NCI-H187 treated with DMSO at 0.1 percent for 48 hours (cell line): ENCODE measurements around the gene IRGQ.
"Not testable (repeated sequence)": the region's sequence is repeated elsewhere in the genome, so short reads cannot be mapped to it uniquely, and the experiment has no call there.

Experiments used
- DNase-seq: peaks from one replicate; lab custom pipeline; 2025; lab: John Stamatoyannopoulos, UW

IRGQ gene

GRCh38 chr19:43574424-43575155 lies 21.3 kb downstream of the IRGQ start:
- DNase-seq, result no peak

GRCh38 chr19:43572171-43572588 lies 23.8 kb downstream of the IRGQ start:
- no peak for DNase-seq

DNA sequence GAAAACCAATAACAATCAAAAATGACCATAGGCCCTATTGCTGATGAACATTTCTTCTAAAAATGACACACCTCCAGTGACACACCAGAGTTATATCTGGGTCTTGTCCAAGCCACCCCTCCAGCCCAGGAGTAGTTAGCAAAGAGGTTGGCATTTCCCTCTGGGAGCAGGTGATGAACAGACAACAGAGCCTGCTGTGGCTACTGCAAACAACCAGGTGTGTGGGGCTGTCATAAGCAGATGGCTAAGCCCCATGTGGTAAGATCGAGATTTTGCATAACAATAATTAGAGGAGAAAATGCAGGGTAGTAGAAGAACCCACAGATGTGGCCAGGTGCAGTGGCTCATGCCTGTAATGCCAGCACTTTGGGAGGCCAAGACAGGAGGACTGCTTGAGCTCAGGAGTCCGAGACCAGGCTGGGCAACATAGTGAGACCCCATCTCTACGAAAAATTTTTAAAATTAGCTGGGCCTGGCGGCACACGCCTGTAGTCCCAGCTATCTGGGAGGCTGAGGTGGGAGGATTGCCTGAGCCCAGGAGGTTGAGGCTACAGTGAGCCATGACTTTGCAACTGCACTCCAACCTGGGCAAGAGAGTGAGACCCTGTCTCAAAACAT lies 25.7 kb downstream of the IRGQ start:
- no peak for DNase-seq

DNA sequence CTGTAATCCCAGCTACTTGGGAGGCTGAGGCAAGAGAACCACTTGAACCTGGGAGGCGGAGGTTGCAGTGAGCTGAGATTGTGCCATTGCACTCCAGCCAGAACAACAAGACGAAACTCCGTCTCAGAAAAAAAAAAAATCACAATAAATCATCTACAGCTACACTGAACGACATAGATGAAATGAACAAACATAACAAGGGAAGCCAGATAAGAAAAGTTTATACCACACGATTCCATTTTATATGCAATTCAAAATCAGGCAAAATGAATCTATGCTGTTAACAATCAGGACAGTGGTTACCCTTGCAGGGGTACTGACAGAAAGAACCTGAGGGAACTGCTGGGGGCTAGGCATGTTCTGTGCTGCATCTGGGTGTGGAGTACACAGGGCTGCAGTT lies 26.3 kb downstream of the IRGQ start:
- DNase-seq, result no peak

GRCh38 chr19:43564800-43565199 lies 31.1 kb downstream of the IRGQ start:
- DNase-seq, result no peak

DNA sequence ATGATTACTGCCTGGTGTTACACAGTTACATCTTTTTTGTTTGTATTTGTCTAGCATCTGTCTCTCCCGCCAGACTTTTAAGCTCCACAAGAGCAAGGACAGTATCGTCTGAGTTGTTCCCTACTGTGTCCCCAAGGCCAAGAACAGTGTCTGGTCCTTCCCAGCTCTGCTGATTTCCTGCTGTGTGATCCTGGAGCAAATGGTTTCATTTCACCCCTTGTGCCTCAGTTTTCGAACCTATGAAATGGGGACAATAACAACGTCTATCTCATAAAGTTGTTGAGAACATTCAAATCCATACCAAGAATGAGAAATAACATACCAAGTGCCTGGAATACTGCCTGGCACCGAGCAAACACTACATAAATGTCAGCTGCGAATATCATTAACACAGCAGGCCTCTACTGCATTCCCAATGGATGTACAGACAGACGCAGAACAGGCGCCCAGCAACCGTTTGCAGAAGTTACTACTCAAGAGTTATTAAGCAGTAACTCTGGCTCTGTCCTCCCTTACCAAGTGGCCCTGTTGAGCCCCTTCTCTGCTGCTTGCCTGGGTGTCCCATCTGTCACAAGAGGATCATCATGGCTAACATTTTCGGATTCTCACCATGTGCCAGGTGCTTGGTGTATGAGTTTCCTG lies 32.0 kb downstream of the IRGQ start:
- DNase-seq, result no peak

DNA sequence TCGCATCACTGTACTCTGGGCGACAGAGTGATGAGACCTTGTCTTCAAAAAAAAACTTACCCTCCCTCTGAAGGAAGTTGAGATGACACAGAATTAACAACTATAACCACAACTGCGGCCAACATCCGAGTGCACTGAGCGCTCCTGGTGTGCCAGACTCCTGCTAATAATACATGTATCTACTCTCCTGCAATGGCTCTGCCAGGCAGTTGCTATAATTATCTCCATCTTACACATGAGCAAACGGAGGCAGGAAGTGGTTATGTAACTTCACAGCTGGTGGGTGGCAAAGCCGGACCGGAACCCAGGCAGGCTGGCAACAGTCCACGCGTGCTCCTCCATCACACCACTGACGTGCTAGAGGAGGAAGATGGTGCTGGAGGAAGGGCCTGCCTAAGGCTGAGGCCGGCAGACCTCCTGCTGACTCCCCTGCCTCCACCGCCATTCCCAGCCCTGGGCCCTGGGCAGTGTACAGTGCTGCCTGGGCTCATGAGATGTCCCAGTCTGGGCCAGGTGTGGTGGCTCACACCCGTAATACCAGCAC lies 33.2 kb downstream of the IRGQ start:
- no peak for DNase-seq

DNA sequence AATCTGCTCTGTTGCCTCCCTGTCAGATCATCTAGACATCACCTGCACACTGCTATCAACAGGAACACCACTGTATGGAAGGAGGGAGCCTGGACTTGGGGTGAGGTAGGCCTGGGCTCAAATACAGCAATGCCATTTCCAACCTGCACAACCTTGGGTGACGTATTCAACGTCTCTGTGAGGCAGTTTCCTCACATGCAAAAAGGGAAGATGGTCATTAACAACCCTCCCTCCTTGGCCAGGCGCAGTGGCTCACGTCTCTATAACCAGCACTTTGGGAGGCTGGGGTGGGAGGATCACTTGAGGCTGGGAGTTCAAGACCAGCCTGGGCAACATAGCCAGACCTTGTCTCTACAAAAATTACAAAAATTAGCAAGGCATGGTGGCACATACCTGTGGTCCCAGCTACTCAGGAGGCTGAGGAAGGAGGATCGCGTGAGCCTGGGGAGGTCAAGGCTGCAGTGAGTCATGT lies 33.7 kb downstream of the IRGQ start:
- DNase-seq, result no peak

DNA sequence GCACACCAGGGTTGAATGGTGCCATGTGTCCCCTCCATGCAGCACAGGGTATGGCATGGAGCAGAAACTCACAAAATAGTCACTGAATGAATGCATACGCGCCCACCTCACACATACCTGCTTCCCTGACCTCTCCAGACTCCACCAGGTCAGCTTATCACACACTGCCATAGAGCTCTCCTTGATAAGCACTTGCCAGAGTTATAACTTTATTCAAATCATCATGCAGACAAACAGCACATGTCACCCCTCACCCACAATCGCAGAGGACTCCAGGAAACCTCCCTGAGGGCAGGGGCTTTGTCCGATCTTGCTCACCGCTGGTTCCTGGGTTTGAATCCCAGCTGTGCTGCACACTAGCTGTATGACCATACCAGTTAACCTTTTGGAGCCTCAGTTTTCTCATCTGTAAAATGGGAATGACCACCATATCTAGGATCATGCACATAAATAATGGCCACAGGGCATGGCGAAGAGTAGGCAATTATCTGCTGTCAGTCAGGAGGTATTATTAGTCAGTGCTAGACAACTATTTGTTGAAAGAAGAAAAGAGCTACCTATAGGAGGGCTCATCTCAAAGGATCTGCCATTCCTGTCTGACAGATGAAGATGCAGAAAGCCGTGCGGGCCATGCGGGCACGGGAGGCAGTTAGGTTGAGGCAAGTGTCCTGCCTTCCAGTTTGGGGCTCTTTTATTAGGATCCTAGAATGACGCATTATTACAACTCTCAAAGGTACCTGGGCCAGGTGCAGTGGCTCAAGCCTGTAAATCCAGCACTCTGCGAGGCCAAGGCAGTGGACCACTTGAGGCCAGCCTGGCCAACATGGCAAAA lies 34.6 kb downstream of the IRGQ start:
- DNase-seq, result no peak

DNA sequence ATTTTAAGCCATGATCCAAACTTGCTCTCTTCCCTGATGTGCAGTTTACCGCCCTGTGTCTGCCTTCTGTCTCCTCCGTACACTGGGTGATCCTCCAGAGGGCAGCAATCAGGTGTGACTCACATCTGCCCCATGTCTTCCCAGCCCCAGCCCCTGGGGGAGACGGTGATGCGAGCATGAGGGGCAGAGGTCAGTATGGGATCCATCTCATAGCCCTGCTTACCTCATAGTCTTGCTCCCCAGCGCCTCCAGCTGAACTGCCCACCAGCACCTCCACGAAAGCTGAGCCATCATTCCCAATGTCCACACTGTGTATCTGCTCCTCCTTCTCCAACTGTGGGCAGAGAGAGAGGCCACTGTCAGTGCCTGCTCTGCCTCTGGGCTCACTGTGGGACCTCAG lies 35.2 kb downstream of the IRGQ start:
- no peak for DNase-seq

DNA sequence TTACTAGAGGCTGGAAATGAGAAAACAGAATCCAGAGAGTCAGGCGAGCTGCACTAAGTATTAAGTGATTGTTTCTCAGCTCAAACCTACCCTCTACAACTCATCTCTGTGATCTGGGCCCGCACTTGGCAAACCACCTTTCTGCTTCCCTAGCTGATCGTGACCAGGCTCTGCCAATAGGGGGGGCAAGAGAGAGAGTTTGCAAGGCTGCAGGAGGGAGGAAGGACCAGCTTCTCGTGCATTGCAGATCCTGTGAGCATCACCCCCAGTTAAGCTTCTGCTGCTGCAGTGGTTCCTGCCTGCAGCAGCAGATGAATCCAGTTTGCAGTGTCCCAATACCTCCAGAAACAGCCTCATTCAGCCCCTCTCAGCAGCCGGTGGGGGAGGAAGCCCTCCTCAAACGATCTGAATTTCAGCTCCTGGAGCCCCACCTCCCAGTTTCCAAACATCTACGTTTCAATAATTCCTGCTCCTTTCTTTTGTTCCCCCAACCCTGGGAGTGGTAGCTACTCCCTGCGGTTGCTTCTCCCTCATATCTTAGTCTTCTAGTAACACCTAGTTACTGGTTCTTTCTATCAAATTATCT lies 40.7 kb downstream of the IRGQ start:
- DNase-seq, result no peak

DNA sequence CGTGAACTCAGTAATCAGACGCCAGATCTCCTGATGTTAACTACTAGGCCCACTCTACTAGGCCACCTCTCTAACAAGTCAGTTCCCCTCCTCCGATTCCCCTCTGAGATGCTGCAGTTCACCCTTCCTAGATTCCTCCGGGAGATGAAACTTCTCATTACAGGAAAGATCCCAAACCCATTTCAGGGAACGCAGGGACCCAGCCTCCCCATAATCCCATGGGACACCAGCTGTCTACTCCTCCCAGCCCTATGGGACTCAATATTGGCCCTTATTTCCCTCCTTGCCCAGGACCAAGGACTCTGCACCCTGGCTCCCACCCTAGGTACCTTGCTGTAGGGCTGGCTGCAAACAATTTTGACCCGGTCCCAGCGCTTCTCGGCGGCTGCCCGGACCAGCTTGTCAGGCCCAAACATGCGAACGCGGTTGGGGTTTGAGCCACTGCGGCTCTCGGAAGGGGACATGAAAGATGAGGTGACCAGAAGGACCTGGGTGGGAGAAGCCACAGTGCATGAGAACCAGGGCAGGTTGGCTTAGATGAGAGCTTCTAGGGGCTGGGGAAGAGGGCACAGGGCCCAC lies 41.5 kb downstream of the IRGQ start:
- DNase-seq, result no peak

DNA sequence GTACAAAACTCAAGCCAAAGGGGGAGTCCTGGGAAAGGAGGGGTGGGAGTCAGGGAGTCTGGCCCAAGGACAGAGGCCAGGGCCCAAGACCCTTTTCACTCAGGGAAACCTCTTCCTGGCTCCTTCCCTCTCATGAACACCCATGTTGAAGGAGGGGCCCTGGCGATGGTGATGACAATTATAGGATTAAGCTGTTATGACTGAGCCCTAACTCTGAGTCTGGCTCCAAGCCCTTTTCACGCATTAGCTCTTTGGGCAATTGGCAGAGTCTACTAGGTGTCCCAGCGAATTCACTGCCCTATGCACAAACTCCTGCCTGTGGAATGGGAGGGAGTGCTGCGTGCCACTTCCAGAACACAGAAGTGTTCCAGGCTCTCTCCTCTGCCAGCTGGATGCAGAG lies 42.3 kb downstream of the IRGQ start:
- DNase-seq, result no peak

GRCh38 chr19:43552616-43553015 lies 43.3 kb downstream of the IRGQ start:
- no peak for DNase-seq

- DNase-seq, result no peak
Observed at GRCh38 chr19:43552198-43552450, 43.8 kb downstream of the IRGQ start.

DNA sequence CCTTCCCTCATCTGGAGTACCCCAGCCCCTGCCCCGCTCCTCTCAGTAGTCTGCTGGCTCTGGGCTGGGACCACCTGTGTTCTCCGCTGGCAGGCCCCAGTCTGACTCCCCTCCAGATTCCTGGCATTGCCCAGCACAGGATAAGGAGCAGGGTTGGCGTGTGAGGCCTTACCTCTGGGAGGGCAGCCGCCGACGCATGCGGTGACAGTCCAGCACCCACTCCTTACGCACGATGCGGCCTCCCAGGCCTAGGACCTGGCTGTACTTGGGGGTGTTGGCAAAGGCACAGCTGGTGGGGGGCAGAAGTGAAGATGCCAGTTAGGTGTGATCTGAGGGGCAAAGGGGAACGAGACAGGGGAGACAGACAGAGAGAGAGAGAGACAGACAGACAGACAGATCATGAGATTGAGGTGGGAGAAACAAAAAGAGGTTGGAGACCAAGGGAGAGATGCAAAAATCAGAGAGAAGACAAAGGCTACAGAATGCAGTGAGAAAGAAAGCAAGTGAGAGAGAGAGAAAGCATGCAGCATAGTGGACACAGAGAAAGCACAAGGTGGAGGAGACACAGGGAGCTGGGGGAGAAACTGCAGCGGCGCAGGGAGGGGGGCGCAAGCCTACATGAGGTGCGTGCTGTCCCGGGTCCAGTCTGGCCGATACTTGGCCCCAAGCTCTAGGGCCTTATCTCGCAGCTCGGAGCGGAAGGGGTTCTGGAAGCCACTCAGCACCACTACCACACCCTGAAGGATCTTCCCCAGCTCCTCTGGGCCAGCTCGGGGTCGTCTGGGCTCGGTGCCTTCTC lies 44.3 kb downstream of the IRGQ start:
- no peak for DNase-seq

GRCh38 chr19:43548706-43549105 lies 47.2 kb downstream of the IRGQ start:
- no peak for DNase-seq

- not testable (repeated sequence) for DNase-seq
Observed at GRCh38 chr19:43547926-43548325, 48.0 kb downstream of the IRGQ start.

DNA sequence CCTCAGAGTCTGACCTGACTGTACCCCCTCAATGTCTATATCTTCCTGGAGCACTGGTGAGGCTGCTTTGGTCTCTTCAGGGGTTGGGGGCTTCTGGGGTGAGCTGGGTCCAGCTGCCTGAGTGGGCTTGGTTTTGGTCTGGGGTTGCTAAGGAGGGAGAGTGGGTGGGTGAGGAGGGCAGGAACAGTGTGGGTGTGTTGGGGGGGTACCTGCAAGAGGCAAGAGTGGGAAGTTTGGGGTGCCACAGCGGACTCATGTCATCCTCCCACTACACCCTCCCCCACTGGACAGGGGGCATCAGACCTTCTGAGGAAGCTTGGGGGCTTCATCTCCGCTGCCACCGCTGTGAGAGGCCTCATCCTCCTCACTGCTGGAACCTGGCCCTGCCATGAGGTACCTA lies 49.4 kb downstream of the IRGQ start:
- DNase-seq, result no peak

GRCh38 chr19:43545981-43546380 lies 50.0 kb downstream of the IRGQ start:
- no peak for DNase-seq

- DNase-seq, result no peak
Observed at GRCh38 chr19:43545276-43545675, 50.7 kb downstream of the IRGQ start.
